ENCODE results near the gene CD72. TPM values are rescaled to one million over a fixed set of nuclear protein-coding genes. Genes with fewer than 3 reads are reported as not detected.
"Not testable (repeated sequence)": the region's sequence is repeated elsewhere in the genome, so short reads cannot be mapped to it uniquely, and the experiment has no call there.

Gene CD72
- polyA plus RNA-seq, 1 experiment = 1.7 TPM

- H3K27me3 ChIP-seq (ENCODE audit: control insufficient read depth, insufficient read depth, low read length) = no peaks in the 10 kb centered on the region
- no peak within 1 kb of the TSS for H3K4me3 ChIP-seq (ENCODE audit: low read depth, low read length)
- H3K36me3 ChIP-seq (ENCODE audit: control insufficient read depth, insufficient read depth, low read length) = no peaks in the 10 kb centered on the region
- POLR2A ChIA-PET = no interaction called here
- CTCF ChIA-PET = interaction anchor here (0.5 to 1.4 kb wide), 3 partner anchors 26 to 46 kb away, joined by 3 read pairs; no protein-coding TSS in a partner anchor
- no peak for TF ChIP-seq CTCF (IDR thresholded peaks at IDR 0.05; ENCODE audit: insufficient read depth, low read depth, low read length)
- no peak for DNase-seq (ENCODE audit: low read depth)
Observed at GRCh38 chr9:35650341-35651158, 32.3 kb upstream of the CD72 start, which contains the start of gene SIT1. SIT1 (minus strand) TSS chr9:35650931; CDS start chr9:35650853, 78 bp downstream.

GRCh38 chr9:35649431-35650340, 31.5 kb upstream of the CD72 start:
- CTCF ChIA-PET = interaction anchor here (1.4 to 4.8 kb wide), 3 partner anchors 8 to 47 kb away, joined by 3 to 43 read pairs (median 4); partner anchors contain the start of genes CCDC107 and RMRP
- Histone ChIP-seq H3K27me3 (ENCODE audit: control insufficient read depth, insufficient read depth, low read length) (no peaks in the 10 kb centered on the region), H3K36me3 (ENCODE audit: control insufficient read depth, insufficient read depth, low read length) (no peaks in the 10 kb centered on the region), H3K4me3 (ENCODE audit: low read depth, low read length) (no peak overlapping the region)
- POLR2A ChIA-PET = interaction anchor here (0.6 kb wide), 1 partner anchor 586 kb away, joined by 3 read pairs; no protein-coding TSS in a partner anchor
- TF ChIP-seq CTCF (IDR thresholded peaks at IDR 0.05; ENCODE audit: insufficient read depth, low read depth, low read length) = no peak
- DNase-seq (ENCODE audit: low read depth) = no peak

GRCh38 chr9:35646533-35647265, 28.5 kb upstream of the CD72 start:
- Histone ChIP-seq H3K36me3 (ENCODE audit: control insufficient read depth, insufficient read depth, low read length) (no peaks in the 10 kb centered on the region), H3K27me3 (ENCODE audit: control insufficient read depth, insufficient read depth, low read length) (no peaks in the 10 kb centered on the region), H3K4me3 (ENCODE audit: low read depth, low read length) (peak overlapping the region; percentile 48)
- ChIA-PET POLR2A (interaction anchor here (0.6 kb wide), 1 partner anchor 133 kb away, joined by 7 read pairs; no protein-coding TSS in a partner anchor), CTCF (interaction anchor here (0.6 to 5.3 kb wide), 32 partner anchors 10 to 530 kb away, joined by 3 to 43 read pairs (median 4); partner anchors contain the start of genes ARHGEF39, CCDC107, RMRP and TPM2)
- DNase-seq (ENCODE audit: low read depth) = no peak
- TF ChIP-seq CTCF (IDR thresholded peaks at IDR 0.05; ENCODE audit: insufficient read depth, low read depth, low read length) = peak; percentile 95

- TF ChIP-seq CTCF (IDR thresholded peaks at IDR 0.05; ENCODE audit: insufficient read depth, low read depth, low read length) = peak; percentile 43
- no peak for DNase-seq (ENCODE audit: low read depth)
- Histone ChIP-seq H3K27me3 (ENCODE audit: control insufficient read depth, insufficient read depth, low read length) (no peaks in the 10 kb centered on the region), H3K4me3 (ENCODE audit: low read depth, low read length) (peak overlapping the region; percentile 48), H3K36me3 (ENCODE audit: control insufficient read depth, insufficient read depth, low read length) (no peaks in the 10 kb centered on the region)
- ChIA-PET POLR2A (no interaction called here), CTCF (interaction anchor here (0.6 to 5.3 kb wide), 23 partner anchors 11 to 530 kb away, joined by 3 to 43 read pairs (median 5); partner anchors contain the start of genes ARHGEF39, CCDC107, RMRP and TPM2)
Observed at GRCh38 chr9:35646153-35646532, 27.9 kb upstream of the CD72 start.

GRCh38 chr9:35645736-35646135, 27.5 kb upstream of the CD72 start:
- H3K27me3 ChIP-seq (ENCODE audit: control insufficient read depth, insufficient read depth, low read length); DNase-seq (ENCODE audit: low read depth); H3K4me3 ChIP-seq (ENCODE audit: low read depth, low read length); H3K36me3 ChIP-seq (ENCODE audit: control insufficient read depth, insufficient read depth, low read length): not testable (repeated sequence)
- POLR2A ChIA-PET = interaction anchor here (0.7 kb wide), 1 partner anchor 82 kb away, joined by 5 read pairs; no protein-coding TSS in a partner anchor
- CTCF ChIA-PET = interaction anchor here (0.6 to 5.3 kb wide), 20 partner anchors 11 to 144 kb away, joined by 3 to 43 read pairs (median 5); partner anchors contain the start of genes ARHGEF39, CCDC107, RMRP and TPM2

Data from BJ (cell line).